GM21360 (cell line): Measurements from ENCODE around the gene PDE4D.
"Not testable (repeated sequence)": the region's sequence is repeated elsewhere in the genome, so short reads cannot be mapped to it uniquely, and the experiment has no call there.

Experiments used
- ATAC-seq: cut with Tn5 transposase; IDR thresholded peaks from one replicate; pipeline ENCODE4 v1.9.1; 2021; ENCODE audit warnings: mild to moderate bottlenecking, moderate library complexity; ENCODE audit not compliant: unreplicated experiment

PDE4D gene

GRCh38 chr5:59439303-59439702 is 454.2 kb downstream of the PDE4D start:
- ATAC-seq: no peak

DNA sequence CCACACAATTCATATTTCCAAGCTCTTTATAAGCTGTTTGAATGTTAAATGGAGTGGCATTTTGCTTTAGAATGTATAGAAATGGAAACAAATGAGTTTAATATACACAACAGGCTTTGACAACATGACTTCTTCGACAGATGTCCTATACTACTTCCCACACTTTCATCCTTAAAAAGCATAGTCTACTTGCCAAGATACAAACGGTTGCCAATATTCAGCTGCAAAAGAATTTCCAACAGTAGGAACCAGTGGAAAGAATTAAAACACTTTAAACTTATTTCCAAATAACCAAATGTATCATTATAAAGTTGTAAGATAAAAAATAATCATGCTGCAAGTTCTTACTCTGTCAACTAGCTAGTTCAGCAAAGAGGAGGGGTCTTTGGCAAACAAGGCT is 456.4 kb downstream of the PDE4D start:
- no peak for ATAC-seq

DNA sequence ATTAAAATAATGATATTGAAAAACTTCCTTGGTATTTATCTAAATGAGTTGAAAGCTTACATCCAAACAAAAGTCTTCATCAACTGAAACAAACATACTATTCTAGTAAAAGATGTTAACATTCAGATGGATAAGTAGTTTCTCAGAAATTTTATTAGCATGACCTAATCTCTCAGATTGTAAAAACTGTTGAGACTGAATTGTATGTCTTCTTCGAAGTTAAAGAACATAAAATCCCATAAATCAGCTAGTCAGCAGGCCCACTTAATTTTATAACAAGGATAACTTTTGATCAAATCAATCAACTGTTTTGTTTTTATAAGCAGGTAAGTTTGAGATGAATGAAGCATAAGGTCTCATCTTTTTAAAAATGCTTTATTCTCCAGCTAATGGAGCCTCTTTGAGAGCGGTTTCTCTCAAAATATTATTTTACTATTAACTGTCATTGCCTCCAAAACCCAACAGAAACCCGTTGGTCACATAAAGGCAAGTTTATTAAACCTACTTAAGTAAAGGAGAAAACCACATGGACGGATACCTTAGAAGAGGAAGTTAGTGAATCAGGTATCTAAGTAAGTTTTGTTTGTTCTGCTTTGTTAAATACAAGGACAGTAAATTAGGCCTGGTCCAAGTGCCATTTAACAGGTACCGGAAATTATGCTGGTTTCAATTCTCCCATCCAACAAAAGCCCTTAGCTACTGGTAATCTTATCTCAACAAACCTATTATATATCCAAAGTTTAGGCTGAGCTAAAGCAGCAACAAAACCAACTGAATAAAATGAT is 457.0 kb downstream of the PDE4D start:
- ATAC-seq: no peak

DNA sequence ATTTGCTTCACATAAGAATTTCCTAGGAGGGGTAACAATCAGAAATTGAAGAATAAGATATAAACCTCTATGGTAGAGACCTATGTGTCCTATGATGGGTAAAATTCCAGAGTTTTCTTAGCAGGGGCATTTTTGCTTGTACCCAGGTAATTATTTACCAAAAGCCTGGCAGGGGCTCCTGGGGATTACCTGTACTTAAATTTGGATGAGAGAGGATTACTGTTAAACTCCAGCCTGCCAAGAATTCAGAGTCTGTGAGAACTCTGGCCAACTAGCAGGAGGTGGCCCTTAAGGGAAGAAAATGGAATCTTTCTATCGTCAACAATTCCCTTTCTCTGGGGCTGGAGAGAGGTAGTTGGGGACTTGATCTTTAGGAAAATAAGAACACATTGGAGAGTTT is 460.4 kb downstream of the PDE4D start:
- no peak for ATAC-seq

DNA sequence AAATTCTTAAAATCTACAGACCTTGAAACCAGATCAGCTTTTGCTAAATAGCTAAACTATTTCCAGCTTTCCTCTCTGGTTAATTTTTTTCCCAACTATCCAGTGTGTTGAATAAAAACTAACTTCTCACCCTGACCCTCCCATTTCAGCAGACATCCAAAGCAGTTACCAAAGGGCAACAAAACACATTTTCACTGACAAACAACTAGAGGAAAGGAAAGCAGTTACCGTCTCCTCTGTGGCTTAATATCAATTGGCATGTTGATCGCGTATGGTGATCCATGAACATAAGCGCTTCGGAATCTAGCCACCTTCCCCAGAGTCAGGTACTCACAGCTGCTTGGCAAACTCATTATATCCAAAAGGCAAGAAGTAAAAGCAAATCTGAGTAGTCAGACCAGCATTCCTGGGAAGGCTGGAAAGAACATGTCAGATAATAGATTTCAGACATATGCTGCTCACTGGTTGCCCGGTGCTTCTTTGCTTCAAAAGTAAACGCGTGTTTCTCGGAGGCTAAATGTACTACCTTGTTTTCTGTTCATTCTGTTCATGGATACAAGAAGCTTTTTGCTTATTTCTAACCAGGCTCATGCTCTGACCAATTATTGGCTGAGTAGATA is 463.4 kb downstream of the PDE4D start:
- ATAC-seq: no peak

GRCh38 chr5:59428391-59428790 is 465.1 kb downstream of the PDE4D start:
- no peak for ATAC-seq

DNA sequence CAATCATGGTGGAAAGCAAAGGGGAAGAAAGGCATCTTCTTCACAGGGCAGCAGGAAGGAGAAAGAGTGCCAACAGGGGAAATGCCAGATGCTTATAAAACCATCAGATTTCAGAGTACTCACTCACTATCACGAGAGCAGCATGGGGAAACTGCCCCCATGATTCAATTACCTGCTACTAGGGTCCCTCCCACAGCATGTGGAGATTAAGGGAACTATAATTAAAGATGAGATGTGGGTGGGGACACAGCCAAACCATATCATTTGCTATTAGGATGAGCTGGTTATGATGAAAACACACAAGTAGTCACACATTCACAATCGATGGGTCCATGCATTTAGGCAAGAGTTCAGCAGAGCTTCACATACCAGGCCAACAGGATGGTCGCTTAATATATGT is 469.0 kb downstream of the PDE4D start:
- ATAC-seq: no peak

DNA sequence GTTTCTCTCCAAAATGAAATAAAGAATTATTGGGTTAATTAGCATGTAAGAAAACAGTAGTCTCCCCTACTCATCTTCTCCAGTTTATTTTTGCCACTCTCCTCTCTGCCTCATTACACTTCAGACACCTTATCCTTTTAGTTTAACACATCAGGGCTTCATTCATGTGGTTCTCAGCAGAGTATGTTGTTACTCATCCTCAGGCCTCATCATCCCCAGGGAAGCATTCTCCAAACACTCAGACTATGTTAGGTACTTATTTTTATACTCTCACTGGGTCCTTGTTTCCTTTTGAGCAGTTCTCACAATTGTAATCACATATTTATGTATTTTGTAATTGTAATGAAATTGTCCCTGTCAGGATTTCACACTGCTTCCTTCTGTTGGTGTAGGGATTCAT is 470.5 kb downstream of the PDE4D start:
- ATAC-seq: no peak

DNA sequence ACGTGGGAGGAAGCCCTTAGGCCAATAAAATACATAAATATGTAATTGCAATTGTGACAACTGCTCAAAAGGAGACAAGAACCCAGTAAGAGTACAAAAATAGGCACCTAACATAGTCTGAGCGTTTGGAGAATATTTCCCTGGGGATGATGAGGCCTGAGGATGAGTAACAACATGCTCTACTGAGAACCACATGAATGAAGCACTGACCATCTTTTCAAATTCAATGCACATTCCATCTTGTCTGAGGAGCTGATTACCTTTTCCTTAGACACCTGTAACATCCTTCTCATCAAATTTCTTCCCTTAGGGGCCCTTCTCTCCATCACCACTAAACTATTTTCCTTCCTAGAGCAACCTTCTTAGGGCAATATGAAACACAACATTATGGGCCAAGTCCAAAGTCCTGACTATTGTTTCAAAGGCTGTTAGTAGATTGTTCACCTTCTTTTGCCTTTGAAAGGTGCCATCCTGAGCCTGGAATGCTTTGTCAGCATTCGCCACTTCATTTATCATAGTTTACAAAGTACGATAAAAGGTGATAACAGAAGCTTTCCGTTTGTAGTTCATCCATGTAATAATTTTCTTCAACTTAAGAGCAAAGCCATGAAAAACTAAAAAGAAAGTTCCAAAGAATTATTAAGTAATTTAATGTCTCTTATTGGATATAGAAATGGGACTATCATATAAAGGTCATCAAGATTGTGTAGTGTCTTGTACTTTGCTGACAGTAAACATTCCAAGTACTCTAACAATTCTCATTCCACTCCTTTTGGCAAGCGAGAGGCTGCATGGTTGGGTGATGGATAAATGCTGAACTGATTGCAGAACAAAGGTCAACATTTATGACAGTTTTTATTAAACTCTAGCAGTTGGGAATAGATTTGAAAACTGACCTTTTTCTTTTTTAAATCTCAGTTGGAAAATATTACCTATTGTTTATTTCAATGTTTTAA is 471.3 kb downstream of the PDE4D start:
- ATAC-seq: no peak

DNA sequence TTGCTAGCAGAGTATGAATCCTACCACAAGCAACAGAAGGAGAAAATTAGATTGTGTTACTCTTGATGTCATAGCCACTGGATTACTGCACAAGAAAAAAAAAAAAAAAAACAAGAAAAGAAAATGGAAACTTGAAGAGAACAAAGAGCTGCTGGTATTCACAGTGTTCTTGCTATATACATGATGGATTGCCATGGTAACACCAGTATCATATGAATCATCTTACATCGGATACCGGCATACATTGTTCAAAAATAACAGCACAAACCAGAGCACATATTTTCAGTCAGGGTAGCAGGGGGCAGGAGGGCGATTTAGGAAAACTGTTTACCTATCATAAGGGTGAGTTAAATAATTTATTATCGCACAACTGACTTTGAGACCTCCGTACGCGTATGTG is 472.9 kb downstream of the PDE4D start:
- ATAC-seq: no peak

DNA sequence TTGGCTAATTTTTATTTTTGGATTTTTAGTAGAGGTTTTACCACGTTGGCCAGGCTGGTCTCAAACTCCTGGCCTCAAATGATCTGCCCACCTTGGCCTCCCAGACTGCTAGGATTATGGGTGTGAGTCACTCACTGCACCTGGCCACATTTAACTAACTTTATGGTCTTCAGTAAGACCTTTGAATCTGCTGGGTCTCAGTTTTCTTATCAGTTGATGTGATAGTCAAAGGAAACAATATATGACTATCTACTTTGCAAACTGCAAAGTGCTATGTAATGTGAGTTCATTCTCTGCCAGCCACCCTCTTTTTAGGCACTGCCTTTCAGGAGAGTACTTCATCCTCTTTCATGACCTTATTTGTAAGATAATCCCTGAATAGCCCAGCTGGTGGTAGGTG is 474.7 kb downstream of the PDE4D start:
- ATAC-seq: no peak

DNA sequence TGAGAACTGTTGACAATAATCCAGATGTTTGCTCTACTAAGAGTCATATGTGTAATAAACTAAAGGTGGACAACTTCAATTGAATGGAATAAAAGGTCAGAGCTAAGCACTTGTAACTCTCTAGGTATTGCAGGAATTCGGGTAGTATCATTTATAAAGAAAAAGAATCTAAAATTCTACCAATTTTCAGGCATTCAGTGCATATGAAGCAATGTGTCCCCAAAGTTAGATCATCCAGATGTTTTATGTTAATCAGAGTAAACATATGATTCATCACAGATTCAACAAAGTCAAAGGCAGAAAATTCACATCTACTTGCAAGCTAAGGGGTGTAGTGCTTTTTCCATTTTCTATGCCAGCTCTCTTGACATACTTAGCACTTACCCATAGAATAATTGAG is 477.1 kb downstream of the PDE4D start:
- no peak for ATAC-seq

DNA sequence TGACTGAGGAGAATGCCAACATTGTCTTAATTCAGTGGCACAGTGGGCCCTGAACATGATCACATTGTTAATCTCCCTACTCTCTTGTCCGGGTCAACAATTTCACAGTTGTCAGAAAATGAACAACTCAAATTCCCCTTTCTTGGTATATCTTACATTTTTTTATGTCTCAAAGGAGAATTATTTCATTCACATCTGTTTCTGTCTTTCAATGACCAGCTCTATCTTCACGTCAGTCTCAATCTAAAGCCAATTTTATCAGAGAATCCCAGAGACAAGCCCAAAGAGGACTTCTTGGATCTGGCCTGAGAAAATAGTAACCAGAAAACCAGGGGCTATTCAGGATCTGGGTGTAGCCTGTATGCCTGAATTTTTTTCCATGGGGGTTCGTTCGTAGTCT is 477.5 kb downstream of the PDE4D start:
- ATAC-seq: no peak

- ATAC-seq: no peak
These were observed 481.1 kb downstream of the PDE4D start for GRCh38 chr5:59412428-59412827.

GRCh38 chr5:59408997-59409396 is 484.5 kb downstream of the PDE4D start:
- ATAC-seq: not testable (repeated sequence)

DNA sequence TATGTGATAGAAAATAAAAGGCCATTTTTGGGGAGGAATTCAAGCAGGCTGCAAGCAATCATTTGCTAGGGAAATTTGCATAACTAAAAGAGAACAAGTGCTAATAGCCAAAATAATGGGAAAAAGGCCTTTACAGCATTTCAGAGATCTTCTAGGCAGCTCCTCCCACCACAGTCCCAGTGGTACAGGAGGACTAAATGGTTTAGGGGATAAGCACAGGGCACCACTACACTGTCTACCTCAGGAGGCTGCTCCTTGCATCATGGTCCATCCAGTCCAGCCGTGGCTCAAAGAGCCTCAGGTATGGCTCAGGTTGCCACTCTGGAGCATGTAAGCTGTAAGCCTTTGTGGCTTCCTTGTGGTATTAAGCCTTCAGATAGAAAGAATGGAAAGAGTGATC is 485.6 kb downstream of the PDE4D start:
- no peak for ATAC-seq

- no peak for ATAC-seq
These were observed 491.9 kb downstream of the PDE4D start for GRCh38 chr5:59401637-59402036.

DNA sequence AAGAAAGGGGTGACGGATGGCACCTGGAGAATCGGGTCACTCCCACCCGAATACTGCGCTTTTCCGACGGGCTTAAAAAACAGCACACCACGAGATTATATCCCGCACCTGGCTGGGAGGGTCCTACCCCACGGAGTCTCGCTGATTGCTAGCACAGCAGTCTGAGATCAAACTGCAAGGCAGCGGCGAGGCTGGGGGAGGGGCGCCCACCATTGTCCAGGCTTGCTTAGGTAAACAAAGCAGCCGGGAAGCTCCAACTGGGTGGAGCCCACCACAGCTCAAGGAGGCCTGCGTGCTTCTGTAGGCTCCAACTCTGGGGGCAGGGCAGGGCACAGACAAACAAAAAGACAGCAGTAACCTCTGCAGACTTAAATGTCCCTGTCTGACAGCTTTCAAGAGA is 498.6 kb downstream of the PDE4D start:
- ATAC-seq: not testable (repeated sequence)

- no peak for ATAC-seq
These were observed 499.7 kb downstream of the PDE4D start for GRCh38 chr5:59393585-59394420.

DNA sequence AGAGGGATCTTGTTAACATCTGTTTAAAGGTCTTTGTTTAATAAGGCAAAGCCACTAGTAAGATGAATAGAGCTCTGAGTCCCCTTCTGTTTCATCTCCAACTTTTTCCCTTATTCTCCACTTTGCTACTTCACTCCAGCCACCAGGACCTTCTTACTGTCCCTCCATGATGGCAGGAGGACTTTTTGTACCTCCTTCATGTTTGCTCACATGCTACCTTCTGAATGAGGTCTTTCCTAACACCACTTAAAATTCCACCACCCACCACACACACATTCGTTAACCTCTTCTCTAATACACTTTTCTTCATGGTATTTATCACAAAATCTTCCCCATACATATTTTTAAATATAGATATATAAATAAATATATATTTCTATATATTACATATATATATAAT is 501.9 kb downstream of the PDE4D start:
- ATAC-seq: no peak

DNA sequence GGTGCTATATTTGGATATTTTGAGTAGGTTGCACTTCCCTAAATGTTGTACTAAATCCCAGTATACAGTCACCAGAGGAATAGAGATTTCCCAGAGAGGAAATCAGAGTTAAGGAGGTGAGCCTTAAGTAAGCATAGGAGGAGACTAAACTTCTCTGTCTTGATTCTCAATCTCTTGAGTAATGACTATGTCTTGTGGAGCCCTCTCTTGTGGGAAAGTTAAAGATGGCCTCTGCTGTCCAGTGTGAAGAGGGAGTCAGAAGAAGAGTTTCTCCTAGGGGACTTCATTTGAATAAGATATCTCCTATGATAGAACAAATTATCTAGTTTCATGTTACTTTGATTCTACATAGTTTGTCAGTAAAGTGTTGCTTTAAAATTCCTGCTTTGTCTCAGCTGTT is 502.5 kb downstream of the PDE4D start:
- no peak for ATAC-seq
